Small intestine (tissue), 7 donors: Measurements from ENCODE around the gene EID2B. TPM values are rescaled to one million over a fixed set of nuclear protein-coding genes. Genes with fewer than 3 reads are reported as not detected.

ENCODE experiments used
- DNase-seq, 2 donors: peaks; one replicate each; pipeline versions ENCODE4 v3.0.0 to v3.0.0-alpha.2; 2013
- FAIRE-seq: peaks from 2 replicates; lab custom pipeline; 2012; peaks lifted over from hg19 to GRCh38; lab: Jason Lieb, UNC
- H3K27ac ChIP-seq, 3 donors: one replicate each; pipeline ENCODE4 v1.5.1; 2013; ENCODE audit warnings: low read length in 2 of 3, mild to moderate bottlenecking in 2 of 3, control low read depth in 1 of 3, inconsistent platforms in 1 of 3, low read depth in 1 of 3, moderate library complexity in 1 of 3
- H3K27me3 ChIP-seq, 3 donors: one replicate each; pipeline ENCODE4 v1.6.1; 2013; ENCODE audit warnings: low read length in 3 of 3, inconsistent platforms in 1 of 3; ENCODE audit not compliant: control insufficient read depth in 3 of 3, insufficient read depth in 3 of 3
- H3K36me3 ChIP-seq, 3 donors: one replicate each; pipeline ENCODE4 v1.6.1; 2013; ENCODE audit warnings: low read length in 3 of 3, inconsistent platforms in 1 of 3, low read depth in 1 of 3, mild to moderate bottlenecking in 1 of 3, moderate library complexity in 1 of 3; ENCODE audit not compliant: control insufficient read depth in 3 of 3, insufficient read depth in 2 of 3
- H3K4me1 ChIP-seq, 3 donors: one replicate each; pipeline ENCODE4 v1.6.1; 2013; ENCODE audit warnings: low read length in 2 of 3, inconsistent platforms in 1 of 3, low read depth in 1 of 3, mild to moderate bottlenecking in 1 of 3, moderate library complexity in 1 of 3; ENCODE audit not compliant: control insufficient read depth in 3 of 3, insufficient read depth in 2 of 3
- H3K4me3 ChIP-seq, 3 donors: one replicate each; pipeline ENCODE4 v1.5.1; 2013; ENCODE audit warnings: low read length in 3 of 3, control low read depth in 1 of 3, inconsistent platforms in 1 of 3, low read depth in 1 of 3, mild to moderate bottlenecking in 1 of 3, moderate library complexity in 1 of 3
- H3K9me3 ChIP-seq, 2 donors: one replicate each; pipeline ENCODE4 v1.6.1; 2013; ENCODE audit warnings: low read depth in 1 of 2, low read length in 1 of 2; ENCODE audit not compliant: control insufficient read depth in 2 of 2, insufficient read depth in 1 of 2
- WGBS, 3 donors: extraction: QIAGEN DNeasy Blood & Tissue Kit; methylation state at CpG; one replicate each; pipeline ENCODE4 v1.1.7; 2013; 5-methylcytosine and 5-hydroxymethylcytosine counted together
- polyA plus RNA-seq, 4 donors: library from polyadenylated mRNA; stranded (reverse) in 3 of 4; unstranded in 1 of 4; fragments of 200-250 nt in 3 of 4; fragments of 120-200 nt in 1 of 4; gene quantifications; one replicate each; pipeline versions ENCODE4 v1.2.1 to v1.2.3, GENCODE V29; 2013
- donor health status: healthy with polysubstance abuse.
- donor health status: control.
- donor health status: control.
- donor health status: Bipolar disorder and iron deficiency.
- donor health status: healthy.

EID2B gene
- polyA plus RNA-seq, 4 donors = 0.81 to 2.0 (median 0.99) TPM; not detected in 1

- Histone ChIP-seq H3K4me3 (no peak overlapping the region), H3K27me3 (peaks cover 0 to 8% (median 2%) of the 10 kb centered on the region in 3 donors), H3K36me3 (peaks cover 10 to 45% (median 17%) of the 10 kb centered on the region in 3 donors), H3K4me1 (no peaks in the 10 kb centered on the region), H3K27ac (no peak overlapping the region), H3K9me3 (no peaks in the 10 kb centered on the region)
- FAIRE-seq = no peak
- no peak for DNase-seq
- 91 to 96% (median 94%) methylated on average over 6 of the region's 6 CpGs for WGBS, 3 donors
Observed at GRCh38 chr19:39492225-39492624, 40.4 kb downstream of the EID2B start.

- Histone ChIP-seq H3K27me3 (no peaks in the 10 kb centered on the region), H3K4me1 (no peaks in the 10 kb centered on the region), H3K4me3 (no peak overlapping the region), H3K9me3 (no peaks in the 10 kb centered on the region), H3K36me3 (peaks cover 14 to 66% (median 23%) of the 10 kb centered on the region in 3 donors), H3K27ac (no peak overlapping the region)
- no peak for FAIRE-seq
- DNase-seq = no peak
- WGBS, 3 donors = 71 to 80% (median 74%) methylated on average over 10 of the region's 10 CpGs
Observed at GRCh38 chr19:39489756-39490155, 42.9 kb downstream of the EID2B start.

- Histone ChIP-seq H3K27ac (no peak overlapping the region), H3K27me3 (no peaks in the 10 kb centered on the region), H3K36me3 (peaks cover 8 to 40% (median 11%) of the 10 kb centered on the region in 3 donors), H3K4me1 (peaks cover 2 to 10% (median 5%) of the 10 kb centered on the region in 3 donors), H3K9me3 (no peaks in the 10 kb centered on the region), H3K4me3 (no peak overlapping the region)
- WGBS, 3 donors = 65 to 87% (median 85%) methylated on average over 6 of the region's 6 CpGs
- FAIRE-seq (no peak), DNase-seq (no peak)
Observed at GRCh38 chr19:39483141-39483540, 49.5 kb downstream of the EID2B start.

GRCh38 chr19:39481676-39482075 is 51.0 kb downstream of the EID2B start:
- H3K27ac ChIP-seq = no peak overlapping the region
- peaks cover 6 to 26% (median 11%) of the 10 kb centered on the region in 3 donors for H3K36me3 ChIP-seq
- peak overlapping the region; percentile 96 to 98 (median 96) for H3K4me3 ChIP-seq
- peaks cover 2 to 10% (median 5%) of the 10 kb centered on the region in 3 donors for H3K4me1 ChIP-seq
- H3K9me3 ChIP-seq = no peaks in the 10 kb centered on the region
- WGBS, 3 donors = 66 to 71% (median 70%) methylated on average over 11 of the region's 11 CpGs
- FAIRE-seq (no peak), DNase-seq (no peak)
- no peaks in the 10 kb centered on the region for H3K27me3 ChIP-seq

GRCh38 chr19:39481229-39481545 is 51.5 kb downstream of the EID2B start:
- Histone ChIP-seq H3K9me3 (no peaks in the 10 kb centered on the region), H3K4me1 (peaks cover 2 to 10% (median 5%) of the 10 kb centered on the region in 3 donors), H3K4me3 (peak overlapping the region; percentile 96 to 98 (median 96)), H3K27ac (peak overlapping the region in 2 of 3 donors; percentile 75 to 86), H3K27me3 (no peaks in the 10 kb centered on the region), H3K36me3 (peaks cover 1 to 25% (median 14%) of the 10 kb centered on the region in 3 donors)
- FAIRE-seq (no peak), DNase-seq (no peak)
- WGBS, 3 donors = 0 to 2% (median 0%) methylated on average over 12 of the region's 12 CpGs

Other genes with a start within 250 kb of the EID2B start
- not detected for gene IFNL1, start 236.4 kb downstream of the EID2B start, polyA plus RNA-seq
- gene LRFN1, start 212.0 kb downstream of the EID2B start, polyA plus RNA-seq = under 1 TPM in 3 of 4 donors, not detected in 1; 0.27 to 0.76 (median 0.71) TPM
- gene GMFG, start 196.8 kb downstream of the EID2B start, polyA plus RNA-seq = 10 to 100 TPM in 3 of 4 donors, 1 to 10 TPM in 1; 8.1 to 46.2 (median 30.1) TPM
- gene SAMD4B, start 190.4 kb downstream of the EID2B start, polyA plus RNA-seq = 10 to 100 TPM; 37.8 to 94.4 (median 56.8) TPM
- gene PAF1, start 141.7 kb downstream of the EID2B start, polyA plus RNA-seq = 10 to 100 TPM; 32.9 to 42.7 (median 37.9) TPM
- 10 to 100 TPM; 20.3 to 29.3 (median 23.7) TPM for gene MED29, start 141.5 kb downstream of the EID2B start, polyA plus RNA-seq
- 100 to 1,000 TPM; 104 to 365 (median 195) TPM for gene ZFP36, start 126.0 kb downstream of the EID2B start, polyA plus RNA-seq
- gene PLEKHG2, start 120.2 kb downstream of the EID2B start, polyA plus RNA-seq = 10 to 100 TPM in 1 of 4 donors, 1 to 10 TPM in 3; 1.9 to 13.2 (median 6.3) TPM
- 1,000 to 10,000 TPM; 1,341 to 3,643 (median 2,485) TPM for gene RPS16, start 96.9 kb downstream of the EID2B start, polyA plus RNA-seq
- 100 to 1,000 TPM in 3 of 4 donors, 10 to 100 TPM in 1; 95.5 to 283 (median 163) TPM for gene SUPT5H, start 87.3 kb downstream of the EID2B start, polyA plus RNA-seq
- gene TIMM50, start 52.0 kb downstream of the EID2B start, polyA plus RNA-seq = 10 to 100 TPM; 33.8 to 62.2 (median 48.4) TPM
- under 1 TPM in 2 of 4 donors, not detected in 2; 0.15 to 0.40 TPM for gene DLL3, start 33.9 kb downstream of the EID2B start, polyA plus RNA-seq
- gene SELENOV, start 17.7 kb downstream of the EID2B start, polyA plus RNA-seq = under 1 TPM in 1 of 4 donors, not detected in 3; 0.32 TPM
- gene EID2, start 7.3 kb upstream of the EID2B start, polyA plus RNA-seq = 10 to 100 TPM in 3 of 4 donors, 1 to 10 TPM in 1; 9.9 to 13.4 (median 11.9) TPM
- not detected for gene LGALS13, start 69.7 kb upstream of the EID2B start, polyA plus RNA-seq
- gene LGALS16, start 123.1 kb upstream of the EID2B start, polyA plus RNA-seq = not detected
- gene LGALS14, start 171.6 kb upstream of the EID2B start, polyA plus RNA-seq = 1 to 10 TPM in 1 of 4 donors, not detected in 3; 5.1 TPM
- 10 to 100 TPM in 1 of 4 donors, 1 to 10 TPM in 1, not detected in 2; 1.2 to 27.3 TPM for gene CLC, start 205.2 kb upstream of the EID2B start, polyA plus RNA-seq
- gene LEUTX, start 246.0 kb upstream of the EID2B start, polyA plus RNA-seq = not detected